GM13976 (cell line): ENCODE results near the gene CEP95.
"Not testable (repeated sequence)": the region's sequence is repeated elsewhere in the genome, so short reads cannot be mapped to it uniquely, and the experiment has no call there.

Source experiments
- DNase-seq: peaks from one replicate; pipeline ENCODE4 v3.0.0; 2012; ENCODE audit warnings: low spot score
- in situ Hi-C: fragments of 300-500 bp; cut with MboI; formaldehyde crosslinking; loops from one replicate; pipeline ENCODE4 v1.12.0; 2022; ENCODE audit warnings: low sequenced_read_pairs, mixed read lengths, inconsistent platforms; ENCODE audit not compliant: unreplicated experiment
- TF ChIP-seq, protein P1 (sequence below): IDR thresholded peaks from 2 replicates; pipeline ENCODE4 v1.5.1; 2012; ENCODE audit warnings: borderline replicate concordance, mild to moderate bottlenecking; ENCODE audit not compliant: insufficient read depth; ENCODE audit errors: extremely low read depth, missing control alignments, control extremely low read depth

Gene CEP95

DNA sequence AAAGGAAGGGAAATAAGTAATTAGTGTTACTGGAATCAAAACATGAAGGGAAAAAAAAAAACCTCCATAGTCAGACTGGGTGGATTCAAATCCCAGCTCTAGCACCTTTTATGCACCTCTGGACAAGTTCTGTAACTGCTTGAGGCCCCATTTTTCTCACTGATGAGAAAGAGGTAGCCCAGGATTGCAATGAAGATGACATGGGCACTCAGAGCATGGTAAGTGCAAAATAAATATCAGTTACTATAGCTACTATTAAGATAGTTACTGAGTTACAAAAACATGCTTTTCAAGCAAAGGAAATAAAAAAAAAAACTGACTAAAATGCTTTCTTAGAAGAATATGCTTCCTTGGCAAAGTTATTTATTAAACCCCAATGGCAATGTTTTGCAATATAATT lies 58.8 kb downstream of the CEP95 start:
- TF ChIP-seq, protein P1, sequence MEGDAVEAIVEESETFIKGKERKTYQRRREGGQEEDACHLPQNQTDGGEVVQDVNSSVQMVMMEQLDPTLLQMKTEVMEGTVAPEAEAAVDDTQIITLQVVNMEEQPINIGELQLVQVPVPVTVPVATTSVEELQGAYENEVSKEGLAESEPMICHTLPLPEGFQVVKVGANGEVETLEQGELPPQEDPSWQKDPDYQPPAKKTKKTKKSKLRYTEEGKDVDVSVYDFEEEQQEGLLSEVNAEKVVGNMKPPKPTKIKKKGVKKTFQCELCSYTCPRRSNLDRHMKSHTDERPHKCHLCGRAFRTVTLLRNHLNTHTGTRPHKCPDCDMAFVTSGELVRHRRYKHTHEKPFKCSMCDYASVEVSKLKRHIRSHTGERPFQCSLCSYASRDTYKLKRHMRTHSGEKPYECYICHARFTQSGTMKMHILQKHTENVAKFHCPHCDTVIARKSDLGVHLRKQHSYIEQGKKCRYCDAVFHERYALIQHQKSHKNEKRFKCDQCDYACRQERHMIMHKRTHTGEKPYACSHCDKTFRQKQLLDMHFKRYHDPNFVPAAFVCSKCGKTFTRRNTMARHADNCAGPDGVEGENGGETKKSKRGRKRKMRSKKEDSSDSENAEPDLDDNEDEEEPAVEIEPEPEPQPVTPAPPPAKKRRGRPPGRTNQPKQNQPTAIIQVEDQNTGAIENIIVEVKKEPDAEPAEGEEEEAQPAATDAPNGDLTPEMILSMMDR: no peak
- DNase-seq: no peak
- in situ Hi-C loops: no loop called here

DNA sequence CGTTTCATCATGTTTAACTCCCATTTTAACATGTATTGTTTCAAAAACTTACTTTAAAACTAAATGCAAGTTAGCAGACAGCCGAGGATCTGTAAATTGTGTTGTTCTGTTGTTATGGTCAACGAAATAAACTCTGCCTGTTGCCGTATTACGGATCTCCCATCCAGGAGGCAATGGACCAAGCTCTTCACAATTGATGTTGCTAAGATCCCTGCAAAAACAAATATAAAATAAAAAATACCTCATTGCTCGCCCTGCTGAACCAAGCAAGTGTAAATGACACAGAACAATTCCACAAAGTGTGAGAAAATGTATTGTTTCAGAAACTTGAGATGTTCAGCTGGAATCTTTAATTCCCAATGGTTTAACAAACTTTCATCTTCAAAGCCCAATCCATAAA lies 65.0 kb downstream of the CEP95 start:
- in situ Hi-C loops: no loop called here
- TF ChIP-seq, protein P1: no peak
- no peak for DNase-seq

DNA sequence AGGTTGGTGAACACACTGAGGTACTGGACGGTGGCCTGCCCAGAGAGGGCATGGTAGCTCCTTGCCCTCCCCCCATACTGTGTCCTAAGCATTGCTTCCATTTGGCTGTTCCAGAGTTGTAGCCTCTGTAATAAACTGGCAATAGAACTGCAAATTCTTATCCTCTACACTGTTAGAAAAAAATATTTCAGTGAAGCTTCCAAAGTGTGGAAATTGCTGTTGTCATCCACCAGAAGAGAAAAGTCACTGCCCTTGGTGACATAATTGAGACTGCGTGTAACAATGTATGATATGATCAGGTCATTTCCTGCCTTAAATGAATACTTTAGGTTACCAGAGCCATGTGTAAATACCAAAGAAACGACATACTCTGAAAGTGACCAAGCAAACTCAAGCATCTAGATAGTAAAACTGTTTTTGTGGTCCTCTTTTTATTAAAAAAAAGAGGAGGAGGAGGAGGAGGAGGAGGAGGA lies 65.9 kb downstream of the CEP95 start:
- TF ChIP-seq, protein P1: no peak
- in situ Hi-C loops: no loop called here
- peak; percentile 24 for DNase-seq

DNA sequence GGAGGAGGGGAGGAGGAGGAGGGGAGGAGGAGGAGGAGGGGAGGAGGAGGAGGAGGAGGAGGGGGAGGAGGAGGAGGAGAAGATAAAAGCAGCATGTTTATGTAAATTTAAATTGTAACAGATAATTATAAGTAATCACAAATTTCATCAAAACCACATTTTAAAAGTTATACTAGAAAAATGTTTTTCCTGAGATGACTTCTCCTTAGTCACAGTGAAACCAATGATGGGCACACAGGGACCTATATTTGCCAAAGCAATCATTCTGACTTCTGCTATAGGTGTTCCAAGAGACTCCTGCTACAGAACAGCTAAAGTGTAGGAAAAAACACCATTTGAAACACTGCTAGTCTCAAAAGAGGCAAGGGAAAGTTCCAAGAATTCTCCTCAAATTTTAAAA lies 66.4 kb downstream of the CEP95 start:
- no peak for DNase-seq
- in situ Hi-C loops: no loop called here
- TF ChIP-seq, protein P1: no peak

DNA sequence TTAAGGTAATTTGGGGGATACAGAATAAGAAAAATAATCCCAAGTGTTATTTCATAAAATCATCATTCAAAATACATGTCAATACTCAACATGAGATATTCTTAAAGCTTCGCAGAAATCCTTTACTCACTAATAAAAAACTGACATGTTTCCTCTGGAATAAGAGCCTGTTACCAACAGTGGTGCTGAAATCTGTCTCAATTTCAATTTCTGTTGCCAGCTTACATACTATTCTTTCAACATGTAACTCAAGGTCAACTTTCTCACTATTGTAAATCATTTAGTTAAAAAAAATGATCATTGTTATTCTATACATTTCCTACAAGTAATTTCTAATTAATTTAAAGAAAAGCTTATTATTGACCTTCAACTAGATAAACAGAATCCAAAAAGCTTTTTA lies 67.9 kb downstream of the CEP95 start:
- TF ChIP-seq, protein P1: no peak
- in situ Hi-C loops: no loop called here
- no peak for DNase-seq

DNA sequence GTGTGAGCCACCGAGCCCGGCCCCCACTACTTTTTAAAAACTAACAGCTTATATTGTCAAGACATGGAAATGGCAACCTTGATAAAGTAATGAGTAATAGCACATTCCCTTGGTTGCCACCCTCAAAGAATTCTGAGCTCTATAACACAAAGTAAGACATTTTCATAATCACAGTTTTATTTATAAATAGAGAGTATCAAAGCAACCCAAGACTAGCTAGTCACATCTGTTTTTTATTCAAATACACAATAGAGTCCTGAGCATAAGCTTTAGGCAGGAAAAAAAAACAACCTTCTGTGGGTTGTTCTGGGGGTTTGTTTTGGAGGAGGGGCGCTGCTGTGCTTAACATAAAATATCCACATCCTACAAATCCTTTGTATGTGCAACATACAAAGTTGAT lies 68.7 kb downstream of the CEP95 start:
- no peak for DNase-seq
- TF ChIP-seq, protein P1: no peak
- in situ Hi-C loops: no loop called here

DNA sequence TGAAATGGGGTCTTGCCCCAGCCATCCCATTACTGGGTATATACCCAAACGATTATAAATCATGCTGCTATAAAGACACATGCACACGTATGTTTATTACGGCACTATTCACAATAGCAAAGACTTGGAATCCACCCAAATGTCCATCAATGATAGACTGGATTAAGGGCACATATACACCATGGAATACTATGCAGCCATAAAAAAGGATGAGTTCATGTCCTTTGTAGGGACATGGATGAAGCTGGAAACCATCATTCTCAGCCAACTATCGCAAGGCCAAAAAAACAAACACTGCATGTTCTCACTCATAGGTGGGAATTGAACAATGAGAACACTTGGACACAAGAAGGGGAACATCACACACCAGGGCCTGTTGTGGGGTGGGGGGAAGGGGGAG lies 70.2 kb downstream of the CEP95 start:
- in situ Hi-C loops: not testable (repeated sequence)

More for the DNA sequence above, 70.2 kb downstream of the CEP95 start:
- DNase-seq: not testable (repeated sequence)
